HCT116 (cell line): Measurements from ENCODE around the gene SALL3. TPM values are rescaled to one million over a fixed set of nuclear protein-coding genes. Genes with fewer than 3 reads are reported as not detected.

Source experiments
- ATAC-seq: fragments of 200-7000 bp; cut with Tn5 transposase; 2 replicates; pipeline ENCODE4 v1.9.1; 2020; ENCODE audit warnings: mild to moderate bottlenecking, moderate library complexity
- BruUV-seq: library from RNA; stranded (reverse); fragments of 400-500 nt; replicated peaks from 2 replicates; lab custom pipeline; 2021; lab: Mats Ljungman, UMichigan
- CTCF ChIA-PET: fragments of 300-600 bp; sonication (Branson Sonifier 250); formaldehyde crosslinking; loops from one replicate; lab custom pipeline; 2021; ENCODE audit warnings: antibody characterized with exemption; lab: Charles Lee
- POLR2A ChIA-PET: fragments of 300-600, 350-600 bp; sonication (Branson Sonifier 250); formaldehyde crosslinking; loops from one replicate; lab custom pipeline; 2021; ENCODE audit warnings: antibody characterized with exemption; lab: Charles Lee
- RAD21 ChIA-PET, 2 experiments: fragments of 300-600 bp; sonication (Branson Sonifier 250); formaldehyde crosslinking; loops; one replicate each; lab custom pipeline; 2023; ENCODE audit warnings: low total read pairs in 2 of 2; ENCODE audit not compliant: uncharacterized antibody in 2 of 2, unreplicated experiment in 2 of 2, low non-redundant PET in 1 of 2; lab: Charles Lee
- DNase-seq: peaks from one replicate; pipeline ENCODE4 v3.0.0-alpha.2; 2010; ENCODE audit warnings: low read depth, low spot score
- H2AFZ ChIP-seq: fragments of 200-600 bp; shearing (Covaris generic), sonication (generic); 2 replicates; pipeline ENCODE4 v1.6.1; 2017; ENCODE audit warnings: low read depth, mixed run types, mixed read lengths, antibody characterized with exemption, low read length; ENCODE audit not compliant: poor library complexity, severe bottlenecking
- H3K27ac ChIP-seq: 2 replicates; pipeline ENCODE4 v1.5.1; 2012; ENCODE audit warnings: low read depth, low read length
- H3K27me3 ChIP-seq: fragments of 200-600 bp; sonication (generic); 2 replicates; pipeline ENCODE4 v1.6.1; 2016; ENCODE audit warnings: mixed run types, low read length, mixed read lengths; ENCODE audit not compliant: insufficient read depth
- H3K36me3 ChIP-seq, 2 experiments: fragments of 200-500 bp in 1 of 2; fragments of 200-600 bp in 1 of 2; sonication (Bioruptor generic) in 1 of 2; sonication (generic) in 1 of 2; 2 replicates each; pipeline versions ENCODE4 v1.5.1 to v1.6.1; 2014 to 2016; ENCODE audit warnings: low read length in 2 of 2, inconsistent platforms in 1 of 2, mixed read lengths in 1 of 2, mixed run types in 1 of 2; ENCODE audit not compliant: insufficient read depth in 2 of 2, control insufficient read depth in 1 of 2
- H3K4me1 ChIP-seq, 2 experiments: fragments of 200-600 bp in 1 of 2; sonication (generic) in 1 of 2; 2 replicates each; pipeline versions ENCODE4 v1.5.1 to v1.6.1; 2012 to 2017; ENCODE audit warnings: low read length in 2 of 2, inconsistent platforms in 1 of 2, mild to moderate bottlenecking in 1 of 2, mixed read lengths in 1 of 2, mixed run types in 1 of 2, moderate library complexity in 1 of 2; ENCODE audit not compliant: insufficient read depth in 2 of 2, control insufficient read depth in 1 of 2
- H3K4me2 ChIP-seq: fragments of 200-600 bp; sonication (generic); 2 replicates; pipeline ENCODE4 v1.6.1; 2017; ENCODE audit warnings: mixed run types, low read length, mixed read lengths
- H3K4me3 ChIP-seq, 2 experiments: fragments of 200-600 bp in 1 of 2; sonication (generic) in 1 of 2; replicated peaks in 1 of 2; 2 replicates each; pipeline ENCODE4 v1.5.1; 2011 to 2016; ENCODE audit warnings: low read length in 2 of 2, control low read depth in 1 of 2, low read depth in 1 of 2, mild to moderate bottlenecking in 1 of 2, mixed read lengths in 1 of 2, mixed run types in 1 of 2
- H3K79me2 ChIP-seq: fragments of 200-600 bp; sonication (generic); 2 replicates; pipeline ENCODE4 v1.6.1; 2017; ENCODE audit warnings: mild to moderate bottlenecking, mixed run types, low read length, moderate library complexity, mixed read lengths; ENCODE audit not compliant: insufficient read depth
- H3K9ac ChIP-seq: fragments of 200-600 bp; sonication (generic); 2 replicates; pipeline ENCODE4 v1.6.1; 2016; ENCODE audit warnings: low read length, mixed read lengths
- H3K9me2 ChIP-seq: fragments of 200-600 bp; sonication (generic), shearing (Covaris generic); 2 replicates; pipeline ENCODE4 v1.6.1; 2017; ENCODE audit warnings: mixed run types, mild to moderate bottlenecking, moderate library complexity; ENCODE audit not compliant: insufficient read depth
- H3K9me3 ChIP-seq, 2 experiments: fragments of 200-500 bp in 1 of 2; fragments of 200-600 bp in 1 of 2; sonication (Bioruptor generic) in 1 of 2; sonication (generic) in 1 of 2; 2 replicates each; pipeline ENCODE4 v1.6.1; 2014 to 2017; ENCODE audit warnings: low read length in 2 of 2, mixed read lengths in 2 of 2, inconsistent platforms in 1 of 2, low read depth in 1 of 2, mild to moderate bottlenecking in 1 of 2, mixed run types in 1 of 2, moderate library complexity in 1 of 2; ENCODE audit not compliant: control insufficient read depth in 1 of 2, insufficient read depth in 1 of 2
- H4K20me1 ChIP-seq: fragments of 200-600 bp; sonication (generic), shearing (Covaris generic); 2 replicates; pipeline ENCODE4 v1.6.1; 2017; ENCODE audit warnings: mixed run types, mild to moderate bottlenecking, moderate library complexity; ENCODE audit not compliant: insufficient read depth
- CBX3 ChIP-seq: IDR thresholded peaks from 2 replicates; pipeline ENCODE4 v1.6.1; 2012; ENCODE audit warnings: low read depth
- CEBPB ChIP-seq: IDR thresholded peaks from 2 replicates; pipeline ENCODE4 v1.6.1; 2012; ENCODE audit warnings: low read depth
- EGR1 ChIP-seq: IDR thresholded peaks from 2 replicates; pipeline ENCODE4 v1.6.1; 2012; ENCODE audit warnings: low read depth
- ELF1 ChIP-seq: IDR thresholded peaks from 2 replicates; pipeline ENCODE4 v1.6.1; 2012; ENCODE audit warnings: low read depth, borderline replicate concordance
- FOSL1 ChIP-seq: IDR thresholded peaks from 2 replicates; pipeline ENCODE4 v1.6.1; 2012; ENCODE audit warnings: low read depth
- POLR2AphosphoS5 ChIP-seq: IDR thresholded peaks from 2 replicates; pipeline ENCODE4 v1.6.1; 2011; ENCODE audit warnings: mild to moderate bottlenecking, low read depth, low read length, moderate library complexity
- REST ChIP-seq: IDR thresholded peaks from 2 replicates; pipeline ENCODE4 v1.6.1; 2012; ENCODE audit warnings: low read depth
- SP1 ChIP-seq: IDR thresholded peaks from 2 replicates; pipeline ENCODE4 v1.6.1; 2012; ENCODE audit warnings: low read depth
- TCF7L2 ChIP-seq: IDR thresholded peaks from 2 replicates; pipeline ENCODE4 v1.7.0; 2011; ENCODE audit warnings: borderline replicate concordance, inconsistent platforms; ENCODE audit not compliant: insufficient read depth, insufficient read length; ENCODE audit errors: extremely low read depth
- YY1 ChIP-seq: IDR thresholded peaks from 2 replicates; pipeline ENCODE4 v1.6.1; 2011; ENCODE audit warnings: low read length, low read depth, moderate library complexity, mild to moderate bottlenecking; ENCODE audit not compliant: insufficient replicate concordance; ENCODE audit errors: extremely low read depth
- ZNF274 ChIP-seq: fragments of 200-500 bp; sonication (Bioruptor generic); IDR thresholded peaks from 2 replicates; pipeline ENCODE4 v1.6.1; 2014; ENCODE audit warnings: mild to moderate bottlenecking, low read depth, low read length, inconsistent platforms
- intact Hi-C: fragments of 100-400 bp; cut with micrococcal nuclease; formaldehyde crosslinking; loops from 2 replicates; pipeline ENCODE4 v1.10.0; 2022
- total RNA-seq: library from RNA; stranded (reverse); gene quantifications from one replicate; pipeline ENCODE4 v1.2.1, GENCODE V29; 2021; ENCODE audit not compliant: unreplicated experiment
- TF ChIP-seq, protein P1 (sequence below): IDR thresholded peaks from 2 replicates; pipeline ENCODE4 v1.6.1; 2012
- TF ChIP-seq, protein P2 (sequence below): IDR thresholded peaks from 2 replicates; pipeline ENCODE4 v1.6.1; 2011; ENCODE audit warnings: mild to moderate bottlenecking, low read length, moderate library complexity; ENCODE audit not compliant: insufficient replicate concordance; ENCODE audit errors: extremely low read depth

SALL3 gene
- total RNA-seq, 1 experiment from 2014 or later = not detected

DNA sequence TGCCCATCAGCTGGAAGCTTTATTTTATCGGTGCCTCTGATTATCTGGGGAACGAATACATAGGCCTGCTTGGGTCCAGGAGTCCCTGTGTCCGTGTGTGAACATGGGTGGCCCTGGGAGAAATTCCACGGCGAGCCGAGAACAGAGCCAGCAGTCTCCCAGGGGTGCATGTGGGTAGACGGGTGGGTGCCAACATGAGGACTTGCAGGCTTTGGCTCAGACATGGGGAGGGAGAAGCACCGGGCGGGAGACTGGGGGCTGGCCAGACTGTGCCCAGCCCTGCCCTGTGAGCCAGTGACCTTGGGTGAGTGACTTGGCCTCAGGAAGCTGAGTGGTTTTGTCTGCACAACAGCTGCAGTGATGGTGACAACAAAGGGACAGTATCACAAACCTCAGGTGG, 44.2 kb upstream of the SALL3 start:
- TF ChIP-seq REST (no peak), EGR1 (no peak), CBX3 (no peak), SP1 (no peak), YY1 (no peak), FOSL1 (no peak), ELF1 (no peak), ZNF274 (no peak), TCF7L2 (no peak), CEBPB (no peak), POLR2AphosphoS5 (no peak)
- TF ChIP-seq, protein P1, sequence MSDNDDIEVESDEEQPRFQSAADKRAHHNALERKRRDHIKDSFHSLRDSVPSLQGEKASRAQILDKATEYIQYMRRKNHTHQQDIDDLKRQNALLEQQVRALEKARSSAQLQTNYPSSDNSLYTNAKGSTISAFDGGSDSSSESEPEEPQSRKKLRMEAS = no peak
- TF ChIP-seq, protein P2, sequence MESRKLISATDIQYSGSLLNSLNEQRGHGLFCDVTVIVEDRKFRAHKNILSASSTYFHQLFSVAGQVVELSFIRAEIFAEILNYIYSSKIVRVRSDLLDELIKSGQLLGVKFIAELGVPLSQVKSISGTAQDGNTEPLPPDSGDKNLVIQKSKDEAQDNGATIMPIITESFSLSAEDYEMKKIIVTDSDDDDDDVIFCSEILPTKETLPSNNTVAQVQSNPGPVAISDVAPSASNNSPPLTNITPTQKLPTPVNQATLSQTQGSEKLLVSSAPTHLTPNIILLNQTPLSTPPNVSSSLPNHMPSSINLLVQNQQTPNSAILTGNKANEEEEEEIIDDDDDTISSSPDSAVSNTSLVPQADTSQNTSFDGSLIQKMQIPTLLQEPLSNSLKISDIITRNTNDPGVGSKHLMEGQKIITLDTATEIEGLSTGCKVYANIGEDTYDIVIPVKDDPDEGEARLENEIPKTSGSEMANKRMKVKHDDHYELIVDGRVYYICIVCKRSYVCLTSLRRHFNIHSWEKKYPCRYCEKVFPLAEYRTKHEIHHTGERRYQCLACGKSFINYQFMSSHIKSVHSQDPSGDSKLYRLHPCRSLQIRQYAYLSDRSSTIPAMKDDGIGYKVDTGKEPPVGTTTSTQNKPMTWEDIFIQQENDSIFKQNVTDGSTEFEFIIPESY = no peak

More for the DNA sequence above, 44.2 kb upstream of the SALL3 start:
- Histone ChIP-seq H3K9me3 (no peaks in the 10 kb centered on the region), H4K20me1 (no peaks in the 10 kb centered on the region), H3K27ac (no peak overlapping the region), H3K79me2 (no peaks in the 10 kb centered on the region), H3K9me2 (no peaks in the 10 kb centered on the region), H3K9ac (no peak overlapping the region), H3K27me3 (peaks cover 20% of the 10 kb centered on the region), H3K36me3 (no peaks in the 10 kb centered on the region), H3K4me2 (no peak overlapping the region), H3K4me1 (no peaks in the 10 kb centered on the region), H2AFZ (no peak overlapping the region), H3K4me3 (no peak overlapping the region)
- ChIA-PET RAD21 (no interaction called here), POLR2A (no interaction called here), CTCF (no interaction called here)
- ATAC-seq = no peak
- intact Hi-C loops = no loop called here
- DNase-seq = no peak
- no TSS peak for BruUV-seq
